Chondrocyte (in vitro differentiated cells): ENCODE measurements around the gene CFHR5. TPM values are rescaled to one million over a fixed set of nuclear protein-coding genes. Genes with fewer than 3 reads are reported as not detected.
"Not testable (repeated sequence)": the region's sequence is repeated elsewhere in the genome, so short reads cannot be mapped to it uniquely, and the experiment has no call there.

Experiments
- DNase-seq: peaks from one replicate; pipeline ENCODE4 v3.0.0; 2021; ENCODE audit warnings: mixed read lengths, low spot score
- H3K27ac Mint-ChIP-seq: one replicate; pipeline ENCODE4 v1.8.0; 2021; ENCODE audit warnings: mild to moderate bottlenecking, moderate library complexity, mixed read lengths; ENCODE audit not compliant: unreplicated experiment
- H3K27me3 Mint-ChIP-seq: 2 replicates; pipeline ENCODE4 v1.8.0; 2021; ENCODE audit warnings: low read depth, mixed read lengths
- H3K36me3 Mint-ChIP-seq: 2 replicates; pipeline ENCODE4 v1.8.0; 2021; ENCODE audit warnings: low read depth, mixed read lengths
- H3K4me1 Mint-ChIP-seq: 2 replicates; pipeline ENCODE4 v1.8.0; 2021; ENCODE audit warnings: low read depth, mild to moderate bottlenecking, mixed read lengths
- H3K4me3 Mint-ChIP-seq: one replicate; pipeline ENCODE4 v1.8.0; 2021; ENCODE audit warnings: mild to moderate bottlenecking, moderate library complexity, mixed read lengths; ENCODE audit not compliant: unreplicated experiment
- H3K9me3 Mint-ChIP-seq: 2 replicates; pipeline ENCODE4 v1.8.0; 2021; ENCODE audit warnings: low read depth, mixed read lengths
- CTCF ChIP-seq: fragments of 200-600 bp; sonication (generic); IDR thresholded peaks from 2 replicates; pipeline ENCODE4 v1.5.0; 2021; ENCODE audit warnings: antibody characterized with exemption, mild to moderate bottlenecking, moderate library complexity
- long read RNA-seq: library from polyadenylated mRNA; stranded (forward); transcript quantifications from one replicate; pipeline ENCODE4 v2.0.0, GENCODE V29; 2021
- total RNA-seq: library from RNA; stranded (reverse); gene quantifications from 3 replicates; pipeline ENCODE4 v1.2.1, GENCODE V29; 2021

CFHR5 gene
- not detected in 3 replicates for total RNA-seq
- long read RNA-seq = 0 reads

- Mint-ChIP-seq H3K4me3 (no peak within 1 kb of the TSS), H3K27me3 (peaks cover 10% of the 10 kb centered on the region), H3K4me1 (no peaks in the 10 kb centered on the region), H3K9me3 (no peaks in the 10 kb centered on the region), H3K27ac (no peak within 1 kb of the TSS), H3K36me3 (no peaks in the 10 kb centered on the region)
- no peak for TF ChIP-seq CTCF
- DNase-seq = no peak
Measured at GRCh38 chr1:196977278-196977677, at the start of gene CFHR5. Gene CFHR5 (plus strand): TSS chr1:196977556. CDS start chr1:196977665, 109 bp downstream.

- H3K4me1 Mint-ChIP-seq, DNase-seq, H3K27ac Mint-ChIP-seq, H3K9me3 Mint-ChIP-seq, H3K27me3 Mint-ChIP-seq, H3K36me3 Mint-ChIP-seq, H3K4me3 Mint-ChIP-seq: not testable (repeated sequence)
Measured at GRCh38 chr1:196932853-196933252, 44.5 kb upstream of the CFHR5 start.

- H3K27me3 Mint-ChIP-seq = peaks cover 4% of the 10 kb centered on the region
Measured at GRCh38 chr1:196933531-196934189, 43.7 kb upstream of the CFHR5 start.

GRCh38 chr1:196941474-196941873 lies 35.9 kb upstream of the CFHR5 start:
- DNase-seq = peak; percentile 69
- H3K4me1 Mint-ChIP-seq, H3K36me3 Mint-ChIP-seq, H3K4me3 Mint-ChIP-seq, H3K9me3 Mint-ChIP-seq, H3K27ac Mint-ChIP-seq, H3K27me3 Mint-ChIP-seq: not testable (repeated sequence)

More at GRCh38 chr1:196933531-196934189, 43.7 kb upstream of the CFHR5 start:
- Mint-ChIP-seq H3K36me3 (no peaks in the 10 kb centered on the region), H3K4me1 (no peaks in the 10 kb centered on the region), H3K9me3 (no peaks in the 10 kb centered on the region), H3K4me3 (no peak overlapping the region), H3K27ac (no peak overlapping the region)
- DNase-seq = peak; percentile 92
- TF ChIP-seq CTCF = no peak

- H3K27me3 Mint-ChIP-seq, H3K4me3 Mint-ChIP-seq, H3K9me3 Mint-ChIP-seq, H3K27ac Mint-ChIP-seq, H3K36me3 Mint-ChIP-seq, H3K4me1 Mint-ChIP-seq, DNase-seq: not testable (repeated sequence)
Measured at GRCh38 chr1:196943568-196943967, 33.8 kb upstream of the CFHR5 start, which contains the start of gene CFHR2. Gene CFHR2 (plus strand): TSS chr1:196943738. CDS start chr1:196943881, 143 bp downstream.

- TF ChIP-seq CTCF = no peak
- Mint-ChIP-seq H3K27ac (no peak overlapping the region), H3K4me3 (no peak overlapping the region), H3K4me1 (no peaks in the 10 kb centered on the region), H3K27me3 (peaks cover 8% of the 10 kb centered on the region), H3K36me3 (no peaks in the 10 kb centered on the region), H3K9me3 (no peaks in the 10 kb centered on the region)
- DNase-seq = no peak
Measured at GRCh38 chr1:196951711-196952394, 25.5 kb upstream of the CFHR5 start.
